Activated CD8-positive, alpha-beta T cell treated with anti-CD3 and anti-CD28 coated beads for 36 hours (primary cell): ENCODE results near the gene IL1RN. TPM values are rescaled to one million over a fixed set of nuclear protein-coding genes. Genes with fewer than 3 reads are reported as not detected.
A peak's percentile ranks its signal among the peaks of the same experiment; 100 is the strongest.

Experiments used
- ATAC-seq: fragments of 200-7000 bp; cut with Tn5 transposase; one replicate; pipeline ENCODE4 v1.10.0; 2021; ENCODE audit warnings: mild to moderate bottlenecking, moderate library complexity
- CTCF ChIA-PET: fragments of 350-600 bp; sonication (Branson Sonifier 250); formaldehyde crosslinking; loops from one replicate; lab custom pipeline; 2021; ENCODE audit warnings: antibody characterized with exemption; lab: Charles Lee
- POLR2A ChIA-PET: fragments of 350-600 bp; sonication (Branson Sonifier 250); formaldehyde crosslinking; loops from one replicate; lab custom pipeline; 2021; ENCODE audit warnings: antibody characterized with exemption; lab: Charles Lee
- DNase-seq: peaks from one replicate; pipeline ENCODE4 v3.0.0-alpha.2; 2020
- H3K27ac Mint-ChIP-seq: one replicate; pipeline ENCODE4 v1.8.0; 2021; ENCODE audit warnings: mild to moderate bottlenecking, mixed read lengths
- H3K27me3 Mint-ChIP-seq: one replicate; pipeline ENCODE4 v1.8.0; 2021; ENCODE audit warnings: mixed read lengths
- H3K36me3 Mint-ChIP-seq: one replicate; pipeline ENCODE4 v1.8.0; 2021; ENCODE audit warnings: low read depth, mixed read lengths
- H3K4me1 Mint-ChIP-seq: one replicate; pipeline ENCODE4 v1.8.0; 2021; ENCODE audit warnings: low read depth, mixed read lengths
- H3K4me3 Mint-ChIP-seq: one replicate; pipeline ENCODE4 v1.8.0; 2021; ENCODE audit warnings: mild to moderate bottlenecking, moderate library complexity, mixed read lengths
- H3K9me3 Mint-ChIP-seq: one replicate; pipeline ENCODE4 v1.8.0; 2021; ENCODE audit warnings: mixed read lengths
- intact Hi-C: fragments of 100-400 bp; cut with micrococcal nuclease; formaldehyde crosslinking; loops from one replicate; pipeline ENCODE4 v1.10.0; 2022
- total RNA-seq, 2 experiments: library from RNA; stranded (reverse); gene quantifications; one replicate each; pipeline ENCODE4 v1.2.3, GENCODE V29; 2021
- TF ChIP-seq, protein P1 (sequence below): fragments of 200-600 bp; IDR thresholded peaks from one replicate; pipeline ENCODE4 v1.8.0; 2022; ENCODE audit warnings: antibody characterized with exemption, mild to moderate bottlenecking

The IL1RN gene
- total RNA-seq, 2 experiments from 2014 or later = 0.50 to 0.85 TPM

DNA sequence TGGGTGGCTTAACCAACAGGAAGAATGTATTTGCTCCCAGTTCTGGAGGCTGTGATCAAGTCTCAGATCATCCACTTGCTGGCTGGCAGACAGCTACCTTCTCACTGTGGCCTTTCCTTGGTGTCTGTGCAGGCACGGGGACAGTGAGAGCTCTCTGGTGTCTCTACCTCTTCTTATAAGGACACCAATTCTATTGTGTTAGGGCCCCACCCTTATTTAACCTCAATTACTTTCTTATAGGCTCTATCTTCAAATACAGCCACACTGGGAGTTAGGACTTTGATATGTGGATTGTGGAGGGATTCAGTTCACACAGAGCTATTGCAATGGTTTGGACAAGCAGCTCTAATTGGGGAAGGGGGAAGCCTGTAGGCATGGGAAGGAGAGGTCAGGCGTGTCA lies 25.3 kb upstream of the IL1RN start:
- H3K27me3 Mint-ChIP-seq = no peaks in the 10 kb centered on the region
- TF ChIP-seq, protein P1, sequence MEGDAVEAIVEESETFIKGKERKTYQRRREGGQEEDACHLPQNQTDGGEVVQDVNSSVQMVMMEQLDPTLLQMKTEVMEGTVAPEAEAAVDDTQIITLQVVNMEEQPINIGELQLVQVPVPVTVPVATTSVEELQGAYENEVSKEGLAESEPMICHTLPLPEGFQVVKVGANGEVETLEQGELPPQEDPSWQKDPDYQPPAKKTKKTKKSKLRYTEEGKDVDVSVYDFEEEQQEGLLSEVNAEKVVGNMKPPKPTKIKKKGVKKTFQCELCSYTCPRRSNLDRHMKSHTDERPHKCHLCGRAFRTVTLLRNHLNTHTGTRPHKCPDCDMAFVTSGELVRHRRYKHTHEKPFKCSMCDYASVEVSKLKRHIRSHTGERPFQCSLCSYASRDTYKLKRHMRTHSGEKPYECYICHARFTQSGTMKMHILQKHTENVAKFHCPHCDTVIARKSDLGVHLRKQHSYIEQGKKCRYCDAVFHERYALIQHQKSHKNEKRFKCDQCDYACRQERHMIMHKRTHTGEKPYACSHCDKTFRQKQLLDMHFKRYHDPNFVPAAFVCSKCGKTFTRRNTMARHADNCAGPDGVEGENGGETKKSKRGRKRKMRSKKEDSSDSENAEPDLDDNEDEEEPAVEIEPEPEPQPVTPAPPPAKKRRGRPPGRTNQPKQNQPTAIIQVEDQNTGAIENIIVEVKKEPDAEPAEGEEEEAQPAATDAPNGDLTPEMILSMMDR = no peak
- peaks cover 16% of the 10 kb centered on the region for H3K36me3 Mint-ChIP-seq
- CTCF ChIA-PET = interaction anchor here (0.8 to 1.6 kb wide), 3 partner anchors 22 to 36 kb away, joined by 3 to 4 read pairs (median 4); no protein-coding TSS in a partner anchor
- ATAC-seq (no peak), DNase-seq (no peak)
- H3K9me3 Mint-ChIP-seq = peaks cover 30% of the 10 kb centered on the region
- H3K27ac Mint-ChIP-seq = peak overlapping the region; percentile 87
- POLR2A ChIA-PET = no interaction called here
- H3K4me3 Mint-ChIP-seq = no peak overlapping the region
- intact Hi-C loops = no loop called here
- H3K4me1 Mint-ChIP-seq = peaks cover 53% of the 10 kb centered on the region

DNA sequence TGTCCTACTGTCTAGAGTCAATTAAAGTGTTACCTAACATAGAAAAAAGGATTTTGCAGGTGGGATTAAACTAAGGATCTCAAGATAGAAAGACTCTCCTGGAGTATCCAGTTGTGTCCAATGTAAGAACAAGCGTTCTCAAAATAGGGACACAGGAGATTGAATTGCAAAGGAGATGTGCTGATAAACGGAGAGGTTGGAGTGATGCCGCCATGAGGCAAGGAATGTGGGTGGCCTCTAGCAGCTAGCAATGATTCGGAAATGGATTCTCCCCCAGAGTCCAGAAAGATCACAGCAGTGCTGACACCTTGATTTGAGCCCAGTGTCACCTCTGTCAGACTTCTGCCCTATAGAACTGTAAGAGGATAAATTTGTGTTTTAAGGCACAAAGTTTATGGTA lies 24.1 kb upstream of the IL1RN start:
- ChIA-PET CTCF (interaction anchor here (1.5 kb wide), 1 partner anchor 96 kb away, joined by 3 read pairs; no protein-coding TSS in a partner anchor), POLR2A (interaction anchor here (1.1 kb wide), 1 partner anchor 77 kb away, joined by 3 read pairs; no protein-coding TSS in a partner anchor)
- DNase-seq (no peak), ATAC-seq (no peak)
- H3K4me1 Mint-ChIP-seq = peaks cover 41% of the 10 kb centered on the region
- H3K9me3 Mint-ChIP-seq = peaks cover 20% of the 10 kb centered on the region
- intact Hi-C loops = no loop called here
- H3K36me3 Mint-ChIP-seq = peaks cover 9% of the 10 kb centered on the region
- no peak overlapping the region for H3K4me3 Mint-ChIP-seq
- no peaks in the 10 kb centered on the region for H3K27me3 Mint-ChIP-seq
- TF ChIP-seq, protein P1 = no peak
- H3K27ac Mint-ChIP-seq = peak overlapping the region; percentile 87

- H3K4me3 Mint-ChIP-seq = peak overlapping the region; percentile 7
- peak; percentile 82 for ATAC-seq
- ChIA-PET POLR2A (interaction anchor here (1.0 to 1.9 kb wide), 6 partner anchors 11 to 70 kb away, joined by 3 to 12 read pairs (median 4); partner anchors contain the start of gene PSD4), CTCF (interaction anchor here (1.5 to 3.7 kb wide), 3 partner anchors 24 to 95 kb away, joined by 3 to 37 read pairs (median 7); no protein-coding TSS in a partner anchor)
- intact Hi-C loops = no loop called here
- H3K9me3 Mint-ChIP-seq = peaks cover 19% of the 10 kb centered on the region
- H3K4me1 Mint-ChIP-seq = peaks cover 38% of the 10 kb centered on the region
- peak overlapping the region; percentile 87 for H3K27ac Mint-ChIP-seq
- H3K36me3 Mint-ChIP-seq = peaks cover 9% of the 10 kb centered on the region
- TF ChIP-seq, protein P1 = no peak
- DNase-seq = peak; percentile 71
- H3K27me3 Mint-ChIP-seq = no peaks in the 10 kb centered on the region
Observed at GRCh38 chr2:113104054-113104611, 23.3 kb upstream of the IL1RN start.

DNA sequence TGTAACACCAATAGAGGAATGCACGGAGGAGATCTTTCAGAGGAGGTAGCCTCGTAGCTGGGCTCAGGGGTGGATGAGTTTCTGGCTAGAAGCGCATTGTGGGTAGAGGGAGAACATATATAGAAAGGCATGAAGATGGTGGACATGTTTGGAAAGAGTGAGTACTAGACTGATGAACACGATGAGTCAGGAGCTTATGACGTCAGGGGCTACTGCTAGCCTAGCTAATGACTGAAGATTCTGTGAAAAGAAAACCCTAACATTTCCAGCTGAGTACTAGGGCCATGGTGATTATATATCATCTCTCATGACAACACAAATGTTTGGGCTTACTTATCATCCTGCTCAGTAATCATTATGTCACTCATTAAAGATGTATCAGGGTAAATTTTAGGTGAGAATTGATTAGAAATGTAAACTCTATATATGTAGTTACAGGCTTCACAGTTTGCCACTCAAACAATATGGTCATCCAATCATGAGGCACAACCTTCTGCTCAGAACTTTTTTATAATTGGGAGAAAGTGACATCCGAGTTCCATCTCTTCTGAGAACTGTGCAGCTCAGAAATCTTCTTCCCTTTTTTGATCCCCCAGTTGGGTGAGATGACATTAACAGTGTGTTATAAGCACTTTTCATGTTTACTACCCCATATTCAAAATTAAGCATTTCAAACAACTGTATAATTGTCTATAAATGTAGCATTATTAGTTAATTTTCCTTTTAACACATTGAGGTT lies 22.2 kb upstream of the IL1RN start:
- ChIA-PET POLR2A (interaction anchor here (1.1 to 1.9 kb wide), 5 partner anchors 11 to 69 kb away, joined by 3 to 12 read pairs (median 3); partner anchors contain the start of gene PSD4), CTCF (interaction anchor here (1.9 to 3.7 kb wide), 2 partner anchors 25 to 31 kb away, joined by 7 to 37 read pairs; no protein-coding TSS in a partner anchor)
- Mint-ChIP-seq H3K9me3 (peaks cover 19% of the 10 kb centered on the region), H3K36me3 (peaks cover 9% of the 10 kb centered on the region), H3K27ac (peak overlapping the region; percentile 87), H3K4me1 (peaks cover 38% of the 10 kb centered on the region), H3K4me3 (no peak overlapping the region), H3K27me3 (no peaks in the 10 kb centered on the region)
- TF ChIP-seq, protein P1 = no peak
- DNase-seq (peak; percentile 87), ATAC-seq (peak; percentile 65)
- intact Hi-C loops = no loop called here
